Panc1 (cell line): ENCODE measurements around the gene IRF2BP2.
"Not testable (repeated sequence)": the region's sequence is repeated elsewhere in the genome, so short reads cannot be mapped to it uniquely, and the experiment has no call there.

Experiments used
- CTCF ChIP-seq: fragments of 450-650 bp; IDR thresholded peaks from 2 replicates; pipeline ENCODE4 v1.5.1; 2017; ENCODE audit warnings: mild to moderate bottlenecking
- POLR2AphosphoS5 ChIP-seq: IDR thresholded peaks from 2 replicates; pipeline ENCODE4 v1.6.1; 2012; ENCODE audit warnings: mild to moderate bottlenecking, low read depth, low read length, moderate library complexity
- REST ChIP-seq, 2 experiments: IDR thresholded peaks; 2 replicates each; pipeline ENCODE4 v1.6.1; 2011 to 2012; ENCODE audit warnings: low read depth in 2 of 2, control low read depth in 1 of 2, low read length in 1 of 2, mild to moderate bottlenecking in 1 of 2, moderate library complexity in 1 of 2; ENCODE audit not compliant: insufficient read depth in 1 of 2
- SIN3A ChIP-seq: IDR thresholded peaks from 2 replicates; pipeline ENCODE4 v1.6.1; 2012; ENCODE audit warnings: low read depth, mild to moderate bottlenecking, low read length, moderate library complexity, borderline replicate concordance; ENCODE audit not compliant: insufficient read depth

DNA sequence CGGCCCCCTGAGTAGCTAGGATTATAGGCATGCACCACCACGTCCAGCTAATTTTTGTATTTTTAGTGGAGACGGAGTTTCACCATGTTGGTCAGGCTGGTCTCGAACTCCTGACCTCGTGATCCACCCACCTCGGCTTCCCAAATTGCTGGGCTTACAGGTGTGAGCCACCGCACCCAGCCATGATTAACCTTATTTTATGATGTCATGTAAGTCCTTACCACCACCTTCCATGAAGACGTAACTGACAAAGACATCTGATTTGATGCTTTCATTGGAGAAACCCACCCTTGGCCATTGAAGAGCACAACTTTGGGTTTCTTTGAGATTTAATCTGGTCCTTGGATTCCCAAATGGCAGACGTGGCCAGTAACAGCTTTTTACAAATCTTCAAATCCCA is 24.9 kb upstream of the IRF2BP2 start:
- not testable (repeated sequence) for TF ChIP-seq CTCF; SIN3A; REST (IDR thresholded peaks at IDR 0.05; ENCODE audit: insufficient read depth in 1 of 2, low read depth in 2 of 2, low read length in 1 of 2); POLR2AphosphoS5
